ENCODE results near the gene NDUFS6. TPM values are rescaled to one million over a fixed set of nuclear protein-coding genes. Genes with fewer than 3 reads are reported as not detected.

The NDUFS6 gene
- total RNA-seq, 1 donor from 2014 or later, result 26.7 TPM

- Mint-ChIP-seq H3K36me3 (no peaks in the 10 kb centered on the region), H3K4me3 (no peak overlapping the region), H3K9me3 (no peaks in the 10 kb centered on the region), H3K27ac (no peak overlapping the region), H3K4me1 (peaks cover 19% of the 10 kb centered on the region), H3K27me3 (ENCODE audit: low read depth) (peaks cover 40% of the 10 kb centered on the region)
- DNase-seq (ENCODE audit: low spot score in 2 of 2, unreplicated experiment in 2 of 2), result no peak
- TF ChIP-seq CTCF (IDR thresholded peaks at IDR 0.05; ENCODE audit: unreplicated experiment), result no peak
Observed at GRCh38 chr5:1834721-1835429, 33.7 kb downstream of the NDUFS6 start.

- Mint-ChIP-seq H3K4me3 (no peak overlapping the region), H3K36me3 (no peaks in the 10 kb centered on the region), H3K27me3 (ENCODE audit: low read depth) (peaks cover 40% of the 10 kb centered on the region), H3K27ac (no peak overlapping the region), H3K9me3 (no peaks in the 10 kb centered on the region), H3K4me1 (peaks cover 19% of the 10 kb centered on the region)
- no peak for DNase-seq (ENCODE audit: low spot score in 2 of 2, unreplicated experiment in 2 of 2)
- TF ChIP-seq CTCF (IDR thresholded peaks at IDR 0.05; ENCODE audit: unreplicated experiment), result no peak
Observed at GRCh38 chr5:1835431-1835830, 34.2 kb downstream of the NDUFS6 start.

GRCh38 chr5:1836176-1836890, 35.1 kb downstream of the NDUFS6 start:
- H3K4me3 Mint-ChIP-seq, result no peak overlapping the region
- TF ChIP-seq CTCF (IDR thresholded peaks at IDR 0.05; ENCODE audit: unreplicated experiment), result no peak
- DNase-seq (ENCODE audit: low spot score in 2 of 2, unreplicated experiment in 2 of 2), result no peak
- no peaks in the 10 kb centered on the region for H3K9me3 Mint-ChIP-seq
- H3K27me3 Mint-ChIP-seq (ENCODE audit: low read depth), result peaks cover 36% of the 10 kb centered on the region
- H3K4me1 Mint-ChIP-seq, result peaks cover 15% of the 10 kb centered on the region
- H3K36me3 Mint-ChIP-seq, result no peaks in the 10 kb centered on the region
- H3K27ac Mint-ChIP-seq, result no peak overlapping the region

GRCh38 chr5:1836891-1837880, 36.0 kb downstream of the NDUFS6 start:
- DNase-seq (ENCODE audit: low spot score in 2 of 2, unreplicated experiment in 2 of 2), result no peak
- no peak for TF ChIP-seq CTCF (IDR thresholded peaks at IDR 0.05; ENCODE audit: unreplicated experiment)
- H3K36me3 Mint-ChIP-seq, result no peaks in the 10 kb centered on the region
- peaks cover 8% of the 10 kb centered on the region for H3K4me1 Mint-ChIP-seq
- no peaks in the 10 kb centered on the region for H3K9me3 Mint-ChIP-seq
- peaks cover 38% of the 10 kb centered on the region for H3K27me3 Mint-ChIP-seq (ENCODE audit: low read depth)
- H3K4me3 Mint-ChIP-seq, result no peak overlapping the region
- H3K27ac Mint-ChIP-seq, result no peak overlapping the region

GRCh38 chr5:1838013-1838412, 36.8 kb downstream of the NDUFS6 start:
- Mint-ChIP-seq H3K36me3 (no peaks in the 10 kb centered on the region), H3K4me3 (no peak overlapping the region), H3K27me3 (ENCODE audit: low read depth) (peaks cover 38% of the 10 kb centered on the region), H3K27ac (no peak overlapping the region), H3K9me3 (no peaks in the 10 kb centered on the region), H3K4me1 (peaks cover 7% of the 10 kb centered on the region)
- no peak for DNase-seq (ENCODE audit: low spot score in 2 of 2, unreplicated experiment in 2 of 2)
- TF ChIP-seq CTCF (IDR thresholded peaks at IDR 0.05; ENCODE audit: unreplicated experiment), result no peak

Measured in mesothelial cell of epicardium (in vitro differentiated cells).